WTC11 (cell line): Measurements from ENCODE around the gene GLS. TPM values are rescaled to one million over a fixed set of nuclear protein-coding genes. Genes with fewer than 3 reads are reported as not detected.
A peak's percentile ranks its signal among the peaks of the same experiment; 100 is the strongest.
"Not testable (repeated sequence)": the region's sequence is repeated elsewhere in the genome, so short reads cannot be mapped to it uniquely, and the experiment has no call there.

Source experiments
- ATAC-seq: fragments of 200-7000 bp; cut with Tn5 transposase; 2 replicates; pipeline ENCODE4 v1.10.0; 2021; ENCODE audit warnings: mild to moderate bottlenecking, moderate library complexity
- CTCF ChIA-PET: fragments of 300-600 bp; sonication (Branson Sonifier 250); formaldehyde crosslinking; loops from one replicate; lab custom pipeline; 2021; ENCODE audit warnings: antibody characterized with exemption; lab: Charles Lee
- POLR2A ChIA-PET: fragments of 350-600 bp; sonication (Branson Sonifier 250); formaldehyde crosslinking; loops from one replicate; lab custom pipeline; 2021; ENCODE audit warnings: antibody characterized with exemption; lab: Charles Lee
- DNase-seq: peaks from one replicate; pipeline ENCODE4 v3.0.0; 2021; ENCODE audit warnings: low spot score
- H3K27ac Mint-ChIP-seq: 2 replicates; pipeline ENCODE4 v1.8.0; 2021; ENCODE audit warnings: mixed read lengths
- H3K27me3 Mint-ChIP-seq: 2 replicates; pipeline ENCODE4 v1.8.0; 2021; ENCODE audit warnings: low read depth, mild to moderate bottlenecking, moderate library complexity, mixed read lengths
- H3K36me3 Mint-ChIP-seq: 2 replicates; pipeline ENCODE4 v1.8.0; 2021; ENCODE audit warnings: mixed read lengths
- H3K4me1 Mint-ChIP-seq: 2 replicates; pipeline ENCODE4 v1.8.0; 2022; ENCODE audit warnings: mixed read lengths
- H3K4me3 Mint-ChIP-seq: 2 replicates; pipeline ENCODE4 v1.8.0; 2021; ENCODE audit warnings: mild to moderate bottlenecking, moderate library complexity, mixed read lengths
- H3K9me3 Mint-ChIP-seq: 2 replicates; pipeline ENCODE4 v1.8.0; 2021; ENCODE audit warnings: mixed read lengths
- CDX4 ChIP-seq: fragments of 250-450 bp; sonication (Bioruptor Pico); IDR thresholded peaks from 2 replicates; pipeline ENCODE4 v1.9.0; 2021; ENCODE audit warnings: moderate library complexity, mild to moderate bottlenecking, inconsistent platforms, borderline replicate concordance
- CREM ChIP-seq: sonication (generic); formaldehyde crosslinking; IDR thresholded peaks from 2 replicates; pipeline ENCODE4 v1.8.1; 2022; ENCODE audit warnings: mild to moderate bottlenecking, missing genetic modification reagents, moderate library complexity
- FOXK1 ChIP-seq: sonication (generic); formaldehyde crosslinking; IDR thresholded peaks from 2 replicates; pipeline ENCODE4 v1.8.0; 2022; ENCODE audit warnings: mild to moderate bottlenecking, moderate library complexity, missing genetic modification reagents
- MXD4 ChIP-seq: fragments of 250-450 bp; sonication (Bioruptor Pico); IDR thresholded peaks from 2 replicates; pipeline ENCODE4 v1.8.0; 2021; ENCODE audit warnings: mild to moderate bottlenecking, moderate library complexity, borderline replicate concordance
- PRRX2 ChIP-seq: fragments of 250-450 bp; sonication (Bioruptor Pico); IDR thresholded peaks from 2 replicates; pipeline ENCODE4 v1.8.0; 2021; ENCODE audit warnings: mild to moderate bottlenecking
- RELA ChIP-seq: sonication (generic); formaldehyde crosslinking; IDR thresholded peaks from 2 replicates; pipeline ENCODE4 v1.8.1; 2022; ENCODE audit warnings: missing genetic modification reagents, mild to moderate bottlenecking, borderline replicate concordance
- SOX15 ChIP-seq: fragments of 250-450 bp; sonication (Bioruptor Pico); IDR thresholded peaks from 2 replicates; pipeline ENCODE4 v1.9.0; 2021; ENCODE audit warnings: mild to moderate bottlenecking
- ZMAT4 ChIP-seq: fragments of 250-450 bp; sonication (Bioruptor Pico); IDR thresholded peaks from 2 replicates; pipeline ENCODE4 v1.9.0; 2021; ENCODE audit warnings: mild to moderate bottlenecking
- ZNF317 ChIP-seq: sonication (generic); formaldehyde crosslinking; IDR thresholded peaks from 2 replicates; pipeline ENCODE4 v1.8.1; 2023; ENCODE audit warnings: low read depth, mild to moderate bottlenecking, moderate library complexity, missing genetic modification reagents, borderline replicate concordance
- ZNF423 ChIP-seq: fragments of 250-450 bp; sonication (Bioruptor Pico); IDR thresholded peaks from 2 replicates; pipeline ENCODE4 v2.1.2; 2022; ENCODE audit warnings: mild to moderate bottlenecking, moderate library complexity
- total RNA-seq: library from RNA; stranded (reverse); gene quantifications from 3 replicates; pipeline ENCODE4 v1.2.3, GENCODE V29; 2021
- TF ChIP-seq, protein P1 (sequence below): sonication (generic); formaldehyde crosslinking; IDR thresholded peaks from 2 replicates; pipeline ENCODE4 v1.8.1; 2023; ENCODE audit warnings: mild to moderate bottlenecking, missing genetic modification reagents, borderline replicate concordance
- TF ChIP-seq, protein P2 (sequence below): sonication (generic); formaldehyde crosslinking; IDR thresholded peaks from 2 replicates; pipeline ENCODE4 v1.8.0; 2022; ENCODE audit warnings: mild to moderate bottlenecking, missing genetic modification reagents

The GLS gene
- total RNA-seq, 1 experiment from 2014 or later: 115 TPM

DNA sequence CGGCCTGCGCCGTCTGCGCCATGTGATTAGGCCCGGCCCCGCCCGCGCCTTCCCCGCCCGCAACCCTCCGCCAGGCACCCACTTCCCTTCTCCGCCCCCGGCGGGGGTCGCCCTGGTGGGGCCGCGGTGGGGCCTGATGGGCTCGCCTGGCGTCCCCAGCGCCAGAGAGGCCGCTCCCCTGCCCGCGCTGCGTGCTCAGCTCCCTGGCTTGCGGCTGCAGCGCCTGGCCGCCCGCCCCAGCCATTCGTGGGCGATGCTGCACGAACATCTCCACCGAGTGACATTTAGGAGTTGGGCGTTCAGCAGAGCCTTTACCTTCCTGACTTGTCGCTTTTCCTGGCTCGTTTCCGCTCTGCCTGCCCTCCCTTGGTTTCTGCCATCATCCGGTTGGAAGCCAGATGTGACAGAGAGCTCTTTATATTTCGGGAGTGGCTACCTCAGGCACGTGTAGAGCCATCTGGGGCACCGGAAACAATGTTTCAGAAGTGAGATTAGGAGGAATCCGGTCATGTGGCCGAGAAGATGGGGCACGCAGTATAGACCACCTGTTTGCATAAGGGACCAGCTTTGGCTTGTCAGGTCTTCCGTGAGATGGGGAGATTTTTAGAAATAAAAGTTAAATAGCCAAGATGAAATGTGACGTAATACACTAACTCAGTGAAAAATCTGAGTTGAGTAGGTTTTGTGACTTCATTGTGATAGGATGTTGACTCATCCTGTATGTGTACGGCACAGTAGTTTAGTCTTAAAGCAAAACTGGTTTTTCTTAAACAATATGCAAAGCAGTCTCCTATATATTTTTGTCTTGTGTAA lies 1.2 kb downstream of the GLS start (continued):
- TF ChIP-seq, protein P1, sequence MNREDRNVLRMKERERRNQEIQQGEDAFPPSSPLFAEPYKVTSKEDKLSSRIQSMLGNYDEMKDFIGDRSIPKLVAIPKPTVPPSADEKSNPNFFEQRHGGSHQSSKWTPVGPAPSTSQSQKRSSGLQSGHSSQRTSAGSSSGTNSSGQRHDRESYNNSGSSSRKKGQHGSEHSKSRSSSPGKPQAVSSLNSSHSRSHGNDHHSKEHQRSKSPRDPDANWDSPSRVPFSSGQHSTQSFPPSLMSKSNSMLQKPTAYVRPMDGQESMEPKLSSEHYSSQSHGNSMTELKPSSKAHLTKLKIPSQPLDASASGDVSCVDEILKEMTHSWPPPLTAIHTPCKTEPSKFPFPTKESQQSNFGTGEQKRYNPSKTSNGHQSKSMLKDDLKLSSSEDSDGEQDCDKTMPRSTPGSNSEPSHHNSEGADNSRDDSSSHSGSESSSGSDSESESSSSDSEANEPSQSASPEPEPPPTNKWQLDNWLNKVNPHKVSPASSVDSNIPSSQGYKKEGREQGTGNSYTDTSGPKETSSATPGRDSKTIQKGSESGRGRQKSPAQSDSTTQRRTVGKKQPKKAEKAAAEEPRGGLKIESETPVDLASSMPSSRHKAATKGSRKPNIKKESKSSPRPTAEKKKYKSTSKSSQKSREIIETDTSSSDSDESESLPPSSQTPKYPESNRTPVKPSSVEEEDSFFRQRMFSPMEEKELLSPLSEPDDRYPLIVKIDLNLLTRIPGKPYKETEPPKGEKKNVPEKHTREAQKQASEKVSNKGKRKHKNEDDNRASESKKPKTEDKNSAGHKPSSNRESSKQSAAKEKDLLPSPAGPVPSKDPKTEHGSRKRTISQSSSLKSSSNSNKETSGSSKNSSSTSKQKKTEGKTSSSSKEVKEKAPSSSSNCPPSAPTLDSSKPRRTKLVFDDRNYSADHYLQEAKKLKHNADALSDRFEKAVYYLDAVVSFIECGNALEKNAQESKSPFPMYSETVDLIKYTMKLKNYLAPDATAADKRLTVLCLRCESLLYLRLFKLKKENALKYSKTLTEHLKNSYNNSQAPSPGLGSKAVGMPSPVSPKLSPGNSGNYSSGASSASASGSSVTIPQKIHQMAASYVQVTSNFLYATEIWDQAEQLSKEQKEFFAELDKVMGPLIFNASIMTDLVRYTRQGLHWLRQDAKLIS (CRISPR knock-in tag): no peak
- TF ChIP-seq SOX15 (CRISPR knock-in tag) (no peak), ZNF423 (CRISPR knock-in tag) (peak; percentile 22; the same call in 1 of the 2 replicates), ZMAT4 (CRISPR knock-in tag) (no peak), RELA (CRISPR knock-in tag) (0 out of 2 replicates have a peak, but pooled peaks have one; percentile 48), PRRX2 (CRISPR knock-in tag) (no peak), MXD4 (CRISPR knock-in tag) (no peak), CREM (CRISPR knock-in tag) (no peak)
- TF ChIP-seq, protein P2, sequence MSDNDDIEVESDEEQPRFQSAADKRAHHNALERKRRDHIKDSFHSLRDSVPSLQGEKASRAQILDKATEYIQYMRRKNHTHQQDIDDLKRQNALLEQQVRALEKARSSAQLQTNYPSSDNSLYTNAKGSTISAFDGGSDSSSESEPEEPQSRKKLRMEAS: peak; percentile 85

DNA sequence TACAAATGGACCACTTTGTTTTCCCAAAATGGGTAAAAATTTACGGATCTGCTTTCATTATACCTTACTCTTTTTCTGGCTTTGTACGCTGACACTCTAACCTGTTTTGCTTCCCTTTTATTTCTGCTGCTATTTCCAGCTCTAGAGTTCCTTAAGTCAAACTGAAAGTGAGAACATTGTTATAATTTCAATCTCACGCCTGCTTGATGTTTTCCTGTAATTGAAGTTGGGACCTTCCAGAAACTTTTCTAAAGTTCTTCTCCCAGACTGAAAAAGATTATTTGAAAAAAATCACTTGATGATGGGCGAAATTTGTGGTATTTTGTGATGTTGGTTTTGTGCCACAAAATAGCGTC lies 1.8 kb downstream of the GLS start:
- Mint-ChIP-seq H3K4me1 (peaks cover 46% of the 10 kb centered on the region), H3K9me3 (no peaks in the 10 kb centered on the region), H3K27me3 (no peaks in the 10 kb centered on the region; the same call in 1 of the 2 replicates), H3K27ac (peak overlapping the region; percentile 43; the same call in 1 of the 2 replicates), H3K4me3 (peak overlapping the region; percentile 94), H3K36me3 (peaks cover 10% of the 10 kb centered on the region)
- DNase-seq (no peak), ATAC-seq (no peak)
- TF ChIP-seq CDX4 (CRISPR knock-in tag): no peak
- TF ChIP-seq, protein P2: no peak
- CTCF ChIA-PET: interaction anchor here (1.0 to 1.1 kb wide), 3 partner anchors 10 to 32 kb away, joined by 3 read pairs; no protein-coding TSS in a partner anchor
- POLR2A ChIA-PET: interaction anchor here (1.1 to 1.6 kb wide), 2 partner anchors 10 to 138 kb away, joined by 5 to 10 read pairs; no protein-coding TSS in a partner anchor

DNA sequence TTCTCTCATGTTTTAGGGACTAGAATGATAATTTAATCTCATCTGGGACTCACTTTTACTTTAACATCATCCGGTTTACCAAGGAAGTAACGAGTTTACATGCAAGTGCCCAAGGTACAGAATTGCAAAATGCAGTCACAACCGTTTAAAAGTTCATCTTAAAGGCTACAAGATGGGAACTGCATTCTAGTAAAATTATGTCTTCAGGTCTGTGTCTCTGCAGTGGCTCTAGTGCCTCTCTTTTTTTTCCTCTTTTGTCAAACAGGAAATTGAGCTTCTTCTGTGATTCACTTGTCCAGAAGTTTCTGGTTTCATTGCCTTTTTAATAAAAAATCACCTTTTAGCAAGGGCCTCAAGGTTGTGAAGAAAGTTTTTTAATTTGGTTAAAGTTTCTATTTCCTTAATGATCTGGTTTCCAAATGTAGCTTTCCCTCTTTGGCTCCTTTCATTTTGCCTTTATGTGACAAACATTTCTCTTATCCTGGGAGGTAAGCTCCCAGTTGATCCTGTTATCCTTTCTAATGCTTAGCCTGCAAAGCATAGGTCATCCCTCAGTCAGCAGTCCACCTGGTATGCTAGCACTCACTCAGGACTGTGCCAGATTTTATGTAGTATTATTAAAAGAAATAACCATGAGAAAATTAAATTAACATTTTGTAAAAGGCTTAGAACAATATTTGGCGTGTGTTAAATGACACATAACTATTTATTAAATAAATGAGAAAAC lies 2.4 kb downstream of the GLS start:
- no peaks in the 10 kb centered on the region for H3K9me3 Mint-ChIP-seq
- no peak overlapping the region; the same call in 1 of the 2 replicates for H3K27ac Mint-ChIP-seq
- POLR2A ChIA-PET: no interaction called here
- peaks cover 10% of the 10 kb centered on the region for H3K36me3 Mint-ChIP-seq
- ATAC-seq: no peak
- CTCF ChIA-PET: interaction anchor here (0.7 to 1.1 kb wide), 3 partner anchors 10 to 169 kb away, joined by 3 read pairs; no protein-coding TSS in a partner anchor
- no peak for DNase-seq
- TF ChIP-seq FOXK1 (CRISPR knock-in tag): no peak
- 0 out of 2 replicates have a peak, but pooled peaks have one; percentile 44 for TF ChIP-seq ZNF317 (CRISPR knock-in tag)
- TF ChIP-seq, all 79 proteins: peak for 1
- Mint-ChIP-seq H3K4me1 (peaks cover 52% of the 10 kb centered on the region), H3K4me3 (peak overlapping the region; percentile 94), H3K27me3 (no peaks in the 10 kb centered on the region; the same call in 1 of the 2 replicates)

DNA sequence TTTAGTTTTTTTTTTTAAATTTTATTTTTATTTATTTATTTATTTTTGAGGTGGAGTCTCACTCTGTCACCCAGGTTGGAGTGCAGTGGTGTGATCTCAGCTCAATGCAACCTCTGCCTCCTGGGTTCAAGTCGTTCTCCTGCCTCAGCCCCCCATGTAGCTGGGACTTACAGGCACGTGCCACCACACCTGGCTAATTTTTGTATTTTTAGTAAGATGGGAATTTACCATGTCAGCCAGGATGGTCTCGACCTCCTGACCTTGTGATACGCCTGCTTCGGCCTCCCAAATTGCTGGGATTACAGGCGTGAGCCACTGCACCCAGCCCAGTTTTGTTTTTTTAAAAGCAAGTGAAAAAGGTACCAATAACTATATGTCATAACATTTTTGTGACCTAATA lies 5.2 kb downstream of the GLS start:
- ATAC-seq, H3K27me3 Mint-ChIP-seq, DNase-seq, H3K9me3 Mint-ChIP-seq, H3K4me3 Mint-ChIP-seq, POLR2A ChIA-PET, H3K36me3 Mint-ChIP-seq, H3K27ac Mint-ChIP-seq: not testable (repeated sequence)
- peaks cover 68% of the 10 kb centered on the region for H3K4me1 Mint-ChIP-seq
- CTCF ChIA-PET: interaction anchor here (1.2 kb wide), 1 partner anchor 35 kb away, joined by 3 read pairs; no protein-coding TSS in a partner anchor
